Stimulated activated CD8-positive, alpha-beta memory T cell treated with anti-CD3 and anti-CD28 coated beads, Interleukin-7, amount 100 ng/mL, for 1 hour (primary cell): Measurements from ENCODE around the gene COX6B2.

ENCODE experiments used
- DNase-seq, 2 donors: peaks; one replicate each; pipeline ENCODE4 v3.0.0-alpha.2; 2020; ENCODE audit warnings: low read depth in 2 of 2

The COX6B2 gene

DNA sequence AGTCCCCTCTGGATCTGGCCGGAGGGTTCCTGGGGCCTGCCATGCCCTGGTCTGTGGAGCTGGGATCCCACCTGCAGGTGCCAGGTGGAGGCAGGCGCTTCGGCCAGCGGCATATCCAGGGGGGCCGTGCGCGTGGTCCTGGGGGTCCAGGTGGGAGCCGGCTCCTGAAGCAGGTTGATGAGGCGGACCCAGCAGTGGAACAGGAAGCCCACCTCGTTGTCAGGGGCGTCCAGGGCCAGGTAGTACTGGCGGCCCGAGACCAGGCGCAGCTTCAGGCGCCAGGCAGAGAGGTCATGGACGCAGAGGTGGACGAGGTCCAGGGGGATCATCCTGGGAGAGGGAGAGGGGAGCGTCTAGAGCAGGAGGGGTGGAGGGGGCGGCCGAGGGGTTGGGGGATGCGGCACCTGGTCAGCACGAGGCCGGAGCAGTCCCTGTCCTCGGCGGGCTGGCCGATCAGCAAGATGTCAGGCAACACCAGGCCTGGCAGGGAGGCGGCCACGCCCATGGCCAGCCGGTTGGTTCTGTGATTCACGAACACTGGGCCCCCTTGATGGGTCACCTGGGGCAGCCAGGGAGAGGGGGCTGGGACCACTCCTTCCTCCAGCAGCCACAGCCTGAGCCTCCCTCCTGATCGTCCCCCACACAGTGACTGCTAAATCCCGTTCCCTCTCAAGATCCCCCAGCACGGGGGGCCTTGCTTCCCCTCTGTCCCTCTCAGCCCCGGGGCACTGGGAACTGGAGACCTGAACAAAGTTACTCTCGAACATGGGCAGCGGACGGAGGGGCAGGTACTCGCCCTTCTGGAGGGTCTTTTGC is 7.9 kb upstream of the COX6B2 start:
- DNase-seq = no peak

DNA sequence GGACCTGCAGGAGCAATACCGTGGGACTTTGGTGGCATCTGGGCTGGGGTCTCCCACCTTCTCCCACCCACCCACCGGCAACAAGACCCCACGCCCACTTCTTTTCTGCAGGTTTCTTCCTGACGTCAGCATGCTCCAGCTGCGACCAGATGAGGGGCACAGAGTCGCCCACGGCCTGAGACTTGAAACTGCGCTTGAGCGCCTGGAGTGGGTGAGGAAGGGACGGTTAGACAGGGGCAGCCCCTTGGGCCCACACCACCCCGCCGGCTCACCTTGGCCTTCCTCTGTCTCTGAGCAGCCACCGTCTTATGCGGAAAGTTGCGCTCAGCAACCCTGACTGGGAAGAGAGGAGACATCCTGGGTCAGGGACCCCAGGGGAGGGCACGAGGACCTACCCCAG is 6.4 kb upstream of the COX6B2 start:
- DNase-seq = no peak

DNA sequence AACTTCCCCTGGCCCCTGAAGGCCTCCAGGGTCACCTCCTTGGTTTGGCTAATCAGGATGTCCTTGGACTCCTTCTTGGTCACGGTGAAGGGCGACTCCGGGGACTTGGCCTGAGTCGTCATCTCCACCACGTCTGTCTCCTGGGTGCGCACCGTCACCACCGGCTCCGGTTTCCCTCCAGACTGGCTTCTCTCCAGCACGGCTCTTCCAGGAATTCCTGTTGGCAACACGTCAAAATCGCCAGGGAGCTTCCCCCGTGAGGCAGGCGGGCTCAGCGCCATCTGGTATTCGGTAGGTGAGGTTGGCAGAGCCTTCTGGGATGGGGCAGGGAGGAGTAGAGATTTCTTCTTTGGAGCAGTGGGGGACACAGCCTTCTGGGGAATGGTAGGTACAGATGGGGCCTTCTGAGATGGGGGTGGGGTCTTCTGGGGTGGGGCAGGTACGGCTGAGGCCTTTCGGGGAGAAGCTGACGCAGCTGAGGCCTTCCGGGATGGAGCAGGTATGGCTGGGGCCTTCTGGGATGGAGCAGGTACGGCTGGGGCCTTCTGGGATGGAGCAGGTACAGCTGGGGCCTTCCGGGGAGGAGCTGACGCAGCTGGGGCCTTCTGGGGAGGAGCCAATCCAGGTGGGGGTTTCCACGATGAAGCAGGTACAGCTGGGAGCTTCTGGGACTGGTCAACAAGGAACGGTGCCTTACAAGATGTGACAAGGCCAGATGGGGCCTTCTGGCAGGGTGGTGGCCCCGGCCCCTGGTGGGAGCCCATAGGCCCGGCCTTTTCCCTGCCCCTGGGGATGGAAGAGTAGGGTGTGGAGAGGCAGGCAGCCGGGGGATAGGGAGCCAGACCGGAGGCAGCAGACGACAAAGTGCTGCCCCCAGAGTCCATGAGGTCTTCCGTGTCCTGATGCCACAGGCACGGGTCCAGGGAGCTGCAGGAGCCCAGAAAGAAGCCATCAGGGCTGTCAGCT is 4.7 kb upstream of the COX6B2 start:
- DNase-seq = no peak

DNA sequence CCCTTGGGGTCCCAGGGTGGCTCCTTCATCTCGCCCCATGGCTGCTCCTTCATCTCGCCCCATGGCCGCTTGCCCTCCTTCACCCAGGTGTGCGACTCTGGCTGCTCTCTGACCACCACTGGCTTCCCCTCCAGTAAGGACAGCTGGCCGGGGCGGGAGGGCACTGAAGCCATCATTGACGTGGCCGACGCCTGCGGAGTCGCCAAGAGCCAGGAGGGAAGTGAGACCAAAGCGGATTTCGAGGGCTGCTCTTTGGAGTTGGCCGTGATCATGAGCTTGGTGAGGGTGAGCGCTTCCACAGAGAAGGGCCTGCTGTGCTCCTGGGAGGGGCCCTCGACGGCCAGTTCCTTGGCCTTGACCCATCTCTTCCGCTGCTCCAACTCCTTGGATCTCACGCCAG is 4.0 kb upstream of the COX6B2 start:
- DNase-seq = no peak

DNA sequence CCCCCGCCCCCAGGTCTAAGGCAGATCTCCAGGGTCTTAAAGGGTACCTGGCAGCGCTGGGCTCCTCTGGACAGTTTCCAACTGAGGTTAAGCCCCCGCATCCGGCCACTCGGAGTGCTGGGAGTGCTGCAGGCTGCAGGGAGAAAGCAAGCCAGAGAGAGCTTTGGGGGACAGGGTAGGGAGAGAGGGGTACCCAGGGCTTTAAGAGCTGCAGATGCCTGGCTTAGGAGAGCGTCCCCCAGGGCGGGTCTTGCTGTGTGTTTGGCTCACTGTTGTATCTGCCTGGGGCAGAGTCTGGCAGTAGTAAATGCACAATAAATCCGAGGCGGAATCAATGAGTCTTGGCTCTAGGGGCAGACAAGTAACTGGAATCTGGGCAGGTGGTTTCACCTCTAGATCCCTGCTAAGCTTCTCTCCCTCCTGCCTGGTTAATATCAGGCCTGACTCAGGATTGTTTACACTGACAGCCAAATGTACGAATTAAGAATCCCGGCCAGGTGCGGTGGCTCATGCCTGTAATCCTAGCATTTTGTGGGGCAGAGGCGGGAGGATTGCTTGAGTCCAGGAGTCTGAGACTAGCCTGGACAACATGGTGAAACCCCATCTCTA is 798 bp upstream of the COX6B2 start:
- DNase-seq = no peak

DNA sequence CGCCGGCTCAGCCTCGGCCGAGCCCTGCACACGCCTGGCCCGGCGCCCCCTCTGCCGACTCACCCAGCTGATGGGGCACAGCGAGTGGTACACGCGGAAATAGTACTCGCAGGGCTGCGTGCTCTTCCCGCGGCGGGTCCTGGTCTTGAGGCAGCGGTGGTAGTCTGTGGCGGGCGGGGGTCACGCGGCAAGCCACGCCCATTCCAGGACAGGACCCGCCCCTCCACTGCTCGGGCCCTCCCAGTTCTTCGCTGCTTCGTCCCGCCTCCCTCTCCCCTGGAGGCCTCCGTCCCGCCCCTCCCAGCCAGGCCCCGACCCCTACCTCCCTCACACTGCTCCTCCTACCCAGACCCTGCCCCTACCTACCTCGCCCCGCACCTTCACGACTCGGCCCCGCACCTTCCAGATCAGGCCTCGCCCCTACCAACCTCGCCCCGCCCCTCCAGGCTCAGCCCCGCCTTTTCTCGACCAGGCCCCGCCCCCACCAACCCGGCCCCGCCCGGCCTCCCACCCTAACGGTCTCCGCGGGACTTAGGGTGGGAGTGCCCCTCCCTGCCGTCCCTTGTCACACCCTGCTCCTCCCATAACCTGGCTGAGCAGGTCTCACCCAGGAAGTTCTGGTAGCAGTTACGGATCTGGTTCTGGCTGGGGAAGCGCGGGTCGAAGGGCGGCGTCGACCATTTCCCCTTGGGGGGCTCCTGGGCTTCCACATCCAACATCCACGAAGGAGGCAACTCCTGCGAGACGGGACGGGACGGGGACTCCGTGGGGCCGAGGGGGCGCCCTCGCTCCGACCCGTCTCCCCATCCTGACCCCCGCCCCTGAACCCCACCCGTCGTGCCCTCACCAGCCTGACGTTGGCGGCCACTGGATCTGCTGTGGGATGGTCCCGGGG is 469 bp downstream of the COX6B2 start:
- peak in 1 of 2 donors; percentile 31 for DNase-seq

DNA sequence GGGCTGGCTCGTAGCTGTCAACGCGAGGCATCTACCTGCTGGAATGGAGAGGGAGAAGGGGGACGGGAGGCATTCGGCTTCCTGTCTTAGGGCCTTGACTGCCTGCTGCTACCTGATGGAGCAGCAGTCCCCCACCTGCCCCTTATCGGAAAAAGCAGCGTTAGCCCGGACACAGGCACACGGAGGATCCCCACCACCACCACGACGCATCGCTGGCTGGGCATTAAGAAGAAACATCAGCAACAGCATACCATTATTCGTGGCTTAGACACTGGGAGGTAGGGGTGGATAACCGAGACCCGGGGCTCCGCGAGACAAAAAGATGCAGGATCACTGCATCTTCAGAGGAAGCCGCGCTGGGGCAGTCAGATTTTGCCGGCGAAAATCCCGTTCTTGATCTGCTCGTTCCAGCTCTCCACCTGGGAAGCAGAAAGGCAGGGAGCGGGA is 1.1 kb downstream of the COX6B2 start:
- DNase-seq = no peak

DNA sequence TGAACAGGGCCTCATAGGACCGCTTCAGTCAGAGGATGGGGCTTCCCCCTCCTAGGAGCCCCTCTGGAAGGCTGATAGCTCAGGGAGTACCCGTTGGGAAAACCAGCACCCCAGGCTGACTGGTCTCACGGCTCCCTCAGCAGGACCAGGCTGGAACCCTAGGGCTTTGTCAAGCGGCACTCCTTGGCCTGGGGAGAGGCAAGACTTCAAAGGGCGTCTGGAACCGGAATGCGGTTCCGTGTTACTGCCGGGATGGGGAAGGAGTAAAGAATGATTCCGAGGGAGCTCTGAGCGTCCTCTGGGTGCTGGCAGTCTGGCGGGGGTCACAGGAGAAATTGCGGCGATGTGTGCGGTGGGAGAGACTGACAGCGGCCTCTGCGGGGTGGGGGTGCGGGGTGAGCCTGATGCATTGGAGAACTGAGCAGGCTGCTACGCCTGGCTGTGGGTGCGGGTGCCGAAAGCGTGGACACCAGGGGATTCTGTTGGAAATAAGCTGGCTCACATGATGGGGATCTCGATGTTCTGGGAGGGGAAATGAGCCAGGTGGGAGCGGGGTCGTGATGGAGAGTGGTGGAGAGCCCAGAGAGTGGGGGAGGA is 1.9 kb downstream of the COX6B2 start:
- no peak for DNase-seq

DNA sequence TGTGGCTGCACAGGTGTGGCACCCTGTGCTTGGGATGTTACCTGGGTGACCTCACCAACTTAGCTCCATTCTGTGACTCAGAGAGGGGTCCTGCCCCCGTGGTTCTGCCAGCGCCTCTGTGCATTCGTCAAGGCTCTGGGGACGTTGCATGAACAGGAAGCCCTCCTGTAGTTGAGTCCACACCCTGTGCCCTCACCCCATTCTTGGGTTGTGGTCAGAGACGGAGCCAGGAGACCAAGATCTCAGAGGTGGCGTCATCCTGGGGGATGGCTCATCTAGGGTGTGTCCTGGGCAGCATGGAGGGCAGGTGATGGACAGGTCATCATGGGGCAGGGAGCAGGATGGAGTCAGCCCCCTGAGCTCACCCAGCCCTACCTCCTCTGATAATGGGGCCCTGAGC is 2.5 kb downstream of the COX6B2 start:
- DNase-seq = no peak

DNA sequence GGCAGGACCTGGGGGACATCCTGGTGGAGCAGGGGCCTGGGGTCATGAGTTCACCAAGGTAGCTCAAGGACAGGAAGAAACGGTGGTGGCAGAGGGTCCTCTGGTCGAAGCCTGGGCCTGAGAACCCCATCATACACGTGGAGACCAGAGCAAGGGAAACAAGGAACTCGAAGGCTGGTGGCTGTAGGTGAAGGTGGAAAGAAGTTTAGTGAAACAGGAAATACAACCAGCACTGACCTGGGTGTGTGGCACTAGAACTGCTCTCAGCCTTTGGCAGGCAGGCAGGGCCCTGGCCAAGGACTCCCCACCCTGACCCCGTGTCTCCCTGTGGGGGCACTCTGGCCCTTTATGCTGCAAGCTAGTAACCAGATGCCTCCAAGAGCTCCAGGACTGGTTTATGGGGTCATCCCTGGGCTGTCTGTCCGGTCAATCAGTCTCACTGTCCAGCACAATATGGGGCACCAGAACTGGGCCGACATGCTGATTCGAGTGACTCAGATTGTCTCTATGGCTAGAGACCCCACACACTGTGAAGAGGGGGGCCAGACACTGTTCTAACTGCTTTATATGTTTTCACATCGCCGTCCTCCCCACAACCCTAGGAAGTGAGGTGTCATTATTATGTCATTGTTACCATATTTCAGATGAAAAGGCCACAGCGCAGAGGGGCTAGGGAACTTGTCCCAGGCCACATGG is 3.8 kb downstream of the COX6B2 start:
- no peak for DNase-seq

DNA sequence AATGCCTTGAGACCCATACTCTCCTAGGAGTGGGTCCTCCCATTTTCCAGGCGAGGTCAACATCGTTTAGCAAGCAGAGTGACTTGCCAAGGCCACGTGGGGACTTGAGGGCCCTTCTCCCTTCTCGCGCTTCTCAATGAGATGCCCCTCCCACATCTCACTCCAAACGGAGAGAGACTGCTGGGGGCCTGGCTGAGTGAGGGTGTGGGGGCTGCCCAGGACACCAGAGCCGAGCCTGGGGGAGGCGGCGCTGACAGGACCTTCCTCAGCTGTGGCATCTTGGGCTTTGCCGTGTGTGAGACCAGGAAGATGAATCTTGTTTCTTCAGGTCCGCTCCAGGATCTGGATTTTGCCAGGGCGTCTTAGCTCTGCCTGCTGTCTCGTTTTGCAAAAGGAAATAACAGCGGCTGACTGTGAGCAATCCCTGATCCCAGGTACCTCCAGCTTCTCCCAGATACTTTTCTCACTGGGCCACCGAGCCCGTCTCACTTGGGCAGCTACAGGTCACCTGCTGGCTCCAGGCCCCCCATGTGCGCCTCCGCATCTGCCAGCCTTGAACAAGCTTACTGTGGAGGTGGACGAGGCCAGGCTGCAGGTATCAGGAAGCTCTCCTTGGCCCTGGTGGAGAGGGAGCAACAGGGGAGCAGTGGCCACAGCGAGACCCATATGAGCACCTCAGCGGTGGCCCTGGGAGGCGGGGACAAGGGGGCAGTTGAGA is 6.0 kb downstream of the COX6B2 start:
- no peak for DNase-seq

DNA sequence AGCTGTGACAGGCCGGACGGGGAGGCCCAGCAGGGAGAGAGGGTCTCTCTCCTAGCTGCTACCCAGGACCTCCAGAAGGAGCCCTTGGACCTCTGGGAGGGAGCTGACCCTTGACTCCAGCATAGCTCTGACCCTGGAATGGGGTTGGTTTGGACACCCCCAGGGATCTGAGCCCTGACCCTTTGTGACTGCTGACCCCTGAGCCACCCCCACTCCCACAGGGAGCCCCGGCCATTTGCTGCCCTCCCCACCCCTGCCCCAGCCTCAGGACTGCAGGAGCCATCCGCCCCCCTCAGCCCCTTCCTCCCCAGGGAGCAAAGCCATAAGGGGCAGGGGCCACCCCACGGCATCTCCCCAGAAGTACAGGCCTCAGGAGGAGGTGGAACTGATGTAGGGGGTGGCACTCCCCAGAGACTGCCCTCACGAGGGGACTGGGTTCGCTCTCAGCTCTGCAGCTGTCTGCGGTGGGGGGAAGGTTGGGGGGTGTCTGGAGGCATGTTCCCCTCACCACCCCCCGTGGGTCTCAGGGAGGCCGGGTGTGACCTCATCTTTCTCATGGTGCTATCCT is 7.0 kb downstream of the COX6B2 start:
- no peak for DNase-seq

DNA sequence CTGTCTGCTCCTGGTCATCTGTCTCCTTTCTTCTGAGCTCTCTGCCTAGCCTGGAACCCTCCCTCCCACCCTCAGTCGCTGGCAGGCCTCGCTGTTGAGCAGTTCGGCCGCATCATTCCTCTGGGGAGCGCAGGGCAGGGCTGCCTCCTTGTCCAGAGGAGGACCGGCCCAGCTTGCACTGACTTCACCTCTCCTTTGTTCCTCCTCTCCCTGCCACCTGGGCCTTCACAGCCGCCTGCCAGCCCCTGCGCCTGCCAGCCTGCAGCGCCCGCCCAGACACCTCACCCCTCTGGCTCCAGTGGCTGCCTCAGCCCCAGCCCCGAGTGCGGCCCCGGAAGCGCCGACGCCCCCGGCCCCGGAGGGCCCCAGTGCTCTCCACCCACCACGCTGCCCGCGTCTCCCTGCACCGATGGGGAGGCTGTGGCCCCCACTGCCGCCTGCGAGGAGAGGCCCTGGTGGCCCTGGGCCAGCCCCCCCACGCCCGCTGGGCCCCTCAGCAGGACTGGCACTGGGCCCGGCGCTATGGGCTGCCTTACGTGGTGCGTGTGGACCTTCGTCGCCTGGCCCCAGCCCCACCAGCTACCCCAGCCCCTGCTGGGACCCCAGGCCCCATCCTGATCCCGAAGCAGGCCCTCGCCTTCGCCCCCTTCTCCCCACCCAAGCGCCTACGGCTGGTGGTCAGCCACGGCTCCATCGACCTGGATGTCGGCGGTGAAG is 7.6 kb downstream of the COX6B2 start:
- no peak for DNase-seq

DNA sequence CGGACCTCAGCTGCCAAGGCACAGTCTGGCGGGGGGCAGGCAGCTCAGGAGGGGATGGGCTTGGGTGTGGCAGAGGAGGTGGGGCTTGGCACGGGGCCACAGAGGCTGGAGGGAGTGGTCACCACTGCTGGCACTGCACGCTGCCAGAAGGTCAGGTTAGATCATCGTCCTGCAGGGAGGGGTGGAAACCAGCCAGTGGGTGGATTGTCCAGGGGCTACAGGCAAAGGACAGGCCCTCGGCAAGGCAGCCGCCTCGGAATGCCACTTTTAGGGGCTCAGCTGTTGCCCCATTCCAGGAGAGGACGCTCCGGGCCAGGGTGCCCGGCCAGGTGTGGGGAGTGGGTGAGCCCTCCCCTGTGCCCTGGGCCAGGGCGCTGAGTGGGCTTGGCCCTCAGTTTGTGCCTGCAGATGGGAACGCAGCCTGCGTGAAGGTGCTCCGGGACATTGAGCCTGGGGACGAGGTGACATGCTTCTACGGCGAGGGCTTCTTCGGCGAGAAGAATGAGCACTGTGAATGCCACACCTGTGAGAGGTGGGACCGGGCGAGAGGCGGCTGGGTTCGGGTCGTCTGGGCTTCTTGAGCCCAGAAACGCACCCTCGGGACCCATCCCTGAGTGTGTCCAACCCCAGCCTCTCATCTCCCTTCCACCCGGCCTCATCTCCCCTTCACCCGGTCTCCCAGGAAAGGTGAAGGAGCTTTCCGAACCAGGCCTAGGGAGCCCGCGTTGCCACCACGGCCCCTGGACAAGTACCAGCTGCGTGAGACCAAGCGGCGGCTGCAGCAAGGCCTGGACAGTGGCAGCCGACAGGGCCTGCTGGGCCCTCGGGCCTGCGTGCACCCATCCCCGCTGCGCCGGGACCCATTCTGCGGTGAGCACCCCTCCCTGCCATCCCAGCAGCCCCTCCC is 8.4 kb downstream of the COX6B2 start:
- no peak for DNase-seq

DNA sequence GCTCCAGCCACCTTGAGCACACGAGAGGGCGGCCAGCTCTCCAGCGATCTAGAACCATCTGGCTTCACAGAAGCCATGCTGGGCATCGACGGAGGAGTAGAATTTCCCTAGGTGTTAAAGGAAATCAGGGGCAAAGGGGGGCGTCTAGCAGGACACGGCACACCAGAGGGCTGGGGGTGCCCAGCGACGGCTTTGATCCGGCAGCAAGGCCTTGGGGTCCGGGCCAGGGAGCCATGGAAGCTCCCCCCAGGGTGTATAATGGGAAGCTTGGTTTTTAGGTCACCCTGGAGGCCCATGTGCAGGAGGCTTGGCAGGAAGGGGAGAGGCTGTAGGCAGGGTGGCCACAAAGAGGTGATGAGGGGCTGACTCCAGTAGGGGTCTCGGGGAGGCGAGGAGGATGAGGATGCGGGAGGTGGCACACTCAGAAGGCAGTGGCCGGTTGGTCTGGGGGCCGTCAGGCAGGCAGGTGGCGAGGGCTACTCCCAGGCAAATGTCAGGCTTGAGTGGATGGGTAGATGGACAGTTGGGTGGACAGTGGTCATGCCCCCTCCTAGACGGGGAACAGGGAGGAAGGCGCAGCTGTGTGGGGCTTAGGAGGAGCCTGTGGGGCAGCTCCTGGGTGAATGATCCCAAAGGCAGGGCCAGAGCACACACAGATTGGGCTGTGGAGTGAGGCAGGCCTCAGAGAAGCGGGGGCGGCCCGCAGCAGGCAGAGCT is 9.3 kb downstream of the COX6B2 start:
- no peak for DNase-seq

DNA sequence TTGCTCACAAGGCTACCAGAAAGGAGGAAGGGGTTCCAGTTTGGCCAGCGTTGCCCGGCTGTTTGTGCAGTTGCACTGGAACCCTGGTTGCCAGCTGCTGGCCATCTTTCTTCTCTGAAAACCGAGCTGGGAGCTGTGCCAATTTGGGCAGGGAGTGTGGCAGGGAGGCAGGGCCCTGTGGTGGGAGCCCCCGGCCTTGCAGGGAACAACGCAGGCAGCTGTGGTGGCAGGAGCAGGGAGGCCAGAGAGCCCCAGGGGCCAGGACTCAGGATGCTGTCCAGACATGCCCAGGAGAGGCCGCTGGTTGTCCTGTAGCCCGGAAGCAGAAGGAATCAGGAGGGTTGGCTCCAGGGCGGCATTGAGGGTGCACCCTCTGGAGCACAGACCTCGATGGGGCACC is 10.1 kb downstream of the COX6B2 start:
- DNase-seq = no peak
